ENCODE measurements around the gene TXN. TPM values are rescaled to one million over a fixed set of nuclear protein-coding genes. Genes with fewer than 3 reads are reported as not detected.
A peak's percentile ranks its signal among the peaks of the same experiment; 100 is the strongest.

TXN gene
- total RNA-seq, result 100 to 1,000 TPM; 375 to 406 TPM

GRCh38 chr9:110256380-110257096 is at the start of gene TXN:
Gene TXN (minus strand): TSS chr9:110256507. CDS start chr9:110256435, 72 bp downstream.
- H3K27ac Mint-ChIP-seq, result peak within 1 kb of the TSS; percentile 91 to 99

GRCh38 chr9:110303133-110303532 is 46.8 kb upstream of the TXN start:
- ATAC-seq, result no peak
- DNase-seq (ENCODE audit: low spot score in 2 of 2), result no peak
- H3K36me3 Mint-ChIP-seq, result no peaks in the 10 kb centered on the region
- H3K9me3 Mint-ChIP-seq, result no peaks in the 10 kb centered on the region
- H3K27ac Mint-ChIP-seq, result no peak overlapping the region

More at GRCh38 chr9:110256380-110257096, at the start of gene TXN:
- H3K9me3 Mint-ChIP-seq, result no peaks in the 10 kb centered on the region
- peak; percentile 72 to 86 for ATAC-seq
- H3K36me3 Mint-ChIP-seq, result peaks cover 35% of the 10 kb centered on the region in 2 donors
- DNase-seq (ENCODE audit: low spot score in 2 of 2), result peak; percentile 89 to 91

- Mint-ChIP-seq H3K9me3 (no peaks in the 10 kb centered on the region), H3K36me3 (no peaks in the 10 kb centered on the region), H3K27ac (no peak overlapping the region)
- ATAC-seq (no peak), DNase-seq (ENCODE audit: low spot score in 2 of 2) (no peak)
These were observed 41.8 kb upstream of the TXN start for GRCh38 chr9:110298043-110298605.

- Mint-ChIP-seq H3K27ac (no peak overlapping the region), H3K9me3 (no peaks in the 10 kb centered on the region), H3K36me3 (no peaks in the 10 kb centered on the region)
- DNase-seq (ENCODE audit: low spot score in 2 of 2) (no peak), ATAC-seq (no peak)
These were observed 36.9 kb upstream of the TXN start for GRCh38 chr9:110293248-110293647.

- no peak overlapping the region for H3K27ac Mint-ChIP-seq
- H3K9me3 Mint-ChIP-seq, result no peaks in the 10 kb centered on the region
- ATAC-seq (no peak), DNase-seq (ENCODE audit: low spot score in 2 of 2) (no peak)
- no peaks in the 10 kb centered on the region for H3K36me3 Mint-ChIP-seq
These were observed 35.7 kb upstream of the TXN start for GRCh38 chr9:110291921-110292557.

- Mint-ChIP-seq H3K9me3 (no peaks in the 10 kb centered on the region), H3K36me3 (no peaks in the 10 kb centered on the region), H3K27ac (no peak overlapping the region)
- ATAC-seq (no peak), DNase-seq (ENCODE audit: low spot score in 2 of 2) (no peak)
These were observed 33.7 kb upstream of the TXN start for GRCh38 chr9:110290001-110290400.

- H3K36me3 Mint-ChIP-seq, result no peaks in the 10 kb centered on the region
- H3K27ac Mint-ChIP-seq, result no peak overlapping the region
These were observed 32.2 kb upstream of the TXN start for GRCh38 chr9:110288503-110288902.

GRCh38 chr9:110287289-110287680 is 31.0 kb upstream of the TXN start:
- H3K9me3 Mint-ChIP-seq, result no peaks in the 10 kb centered on the region
- H3K36me3 Mint-ChIP-seq, result no peaks in the 10 kb centered on the region
- ATAC-seq (no peak), DNase-seq (ENCODE audit: low spot score in 2 of 2) (no peak)
- no peak overlapping the region for H3K27ac Mint-ChIP-seq

More at GRCh38 chr9:110288503-110288902, 32.2 kb upstream of the TXN start:
- no peak for ATAC-seq
- no peak for DNase-seq (ENCODE audit: low spot score in 2 of 2)
- H3K9me3 Mint-ChIP-seq, result no peaks in the 10 kb centered on the region

GRCh38 chr9:110284211-110284844 is 28.0 kb upstream of the TXN start:
- Mint-ChIP-seq H3K27ac (no peak overlapping the region), H3K36me3 (no peaks in the 10 kb centered on the region), H3K9me3 (no peaks in the 10 kb centered on the region)
- no peak for DNase-seq (ENCODE audit: low spot score in 2 of 2)
- no peak for ATAC-seq

- Mint-ChIP-seq H3K36me3 (no peaks in the 10 kb centered on the region), H3K27ac (no peak overlapping the region), H3K9me3 (no peaks in the 10 kb centered on the region)
- ATAC-seq (no peak), DNase-seq (ENCODE audit: low spot score in 2 of 2) (no peak)
These were observed 27.4 kb upstream of the TXN start for GRCh38 chr9:110283751-110284150.

- Mint-ChIP-seq H3K27ac (no peak overlapping the region), H3K9me3 (no peaks in the 10 kb centered on the region), H3K36me3 (no peaks in the 10 kb centered on the region)
- DNase-seq (ENCODE audit: low spot score in 2 of 2) (no peak), ATAC-seq (no peak)
These were observed 26.4 kb upstream of the TXN start for GRCh38 chr9:110282739-110283081.

GRCh38 chr9:110282018-110282738 is 25.9 kb upstream of the TXN start:
- Mint-ChIP-seq H3K36me3 (no peaks in the 10 kb centered on the region), H3K27ac (no peak overlapping the region), H3K9me3 (no peaks in the 10 kb centered on the region)
- no peak for DNase-seq (ENCODE audit: low spot score in 2 of 2)
- ATAC-seq, result no peak

GRCh38 chr9:110278080-110278707 is 21.9 kb upstream of the TXN start:
- Mint-ChIP-seq H3K27ac (no peak overlapping the region), H3K36me3 (no peaks in the 10 kb centered on the region), H3K9me3 (no peaks in the 10 kb centered on the region)
- ATAC-seq, result no peak
- no peak for DNase-seq (ENCODE audit: low spot score in 2 of 2)

GRCh38 chr9:110276781-110277180 is 20.5 kb upstream of the TXN start:
- DNase-seq (ENCODE audit: low spot score in 2 of 2) (no peak), ATAC-seq (no peak)
- no peaks in the 10 kb centered on the region for H3K9me3 Mint-ChIP-seq
- H3K36me3 Mint-ChIP-seq, result no peaks in the 10 kb centered on the region
- H3K27ac Mint-ChIP-seq, result no peak overlapping the region

GRCh38 chr9:110270211-110270995 is 14.1 kb upstream of the TXN start:
- no peak for ATAC-seq
- DNase-seq (ENCODE audit: low spot score in 2 of 2), result no peak
- no peaks in the 10 kb centered on the region for H3K9me3 Mint-ChIP-seq
- no peaks in the 10 kb centered on the region for H3K36me3 Mint-ChIP-seq
- H3K27ac Mint-ChIP-seq, result no peak overlapping the region

- DNase-seq (ENCODE audit: low spot score in 2 of 2), result no peak
- no peak overlapping the region for H3K27ac Mint-ChIP-seq
- no peak for ATAC-seq
- H3K36me3 Mint-ChIP-seq, result no peaks in the 10 kb centered on the region
- no peaks in the 10 kb centered on the region for H3K9me3 Mint-ChIP-seq
These were observed 10.5 kb upstream of the TXN start for GRCh38 chr9:110266795-110267194.
